HepG2 (cell line): ENCODE results near the gene RRN3. TPM values are rescaled to one million over a fixed set of nuclear protein-coding genes. Genes with fewer than 3 reads are reported as not detected.
A peak's percentile ranks its signal among the peaks of the same experiment; 100 is the strongest.

Experiments
- ATAC-seq: fragments of 200-7000 bp; cut with Tn5 transposase; 3 replicates; pipeline ENCODE4 v1.9.1; 2020; ENCODE audit warnings: mild to moderate bottlenecking, moderate library complexity
- BruUV-seq: library from RNA; stranded (reverse); fragments of 400-500 nt; replicated peaks from 2 replicates; lab custom pipeline; 2021; lab: Mats Ljungman, UMichigan
- CTCF ChIA-PET: fragments of 300-600 bp; formaldehyde crosslinking; extraction: SDS; loops from one replicate; lab custom pipeline; 2021; ENCODE audit warnings: low total read pairs, inconsistent platforms, low intra/inter-chr PET ratio; lab: Yijun Ruan, JAX
- POLR2A ChIA-PET: fragments of 350-600 bp; sonication (Branson Sonifier 250); formaldehyde crosslinking; loops from one replicate; lab custom pipeline; 2020; ENCODE audit warnings: antibody characterized with exemption, inconsistent platforms; lab: Yijun Ruan, JAX
- DNase-seq: peaks from one replicate; pipeline ENCODE4 v3.0.0-alpha.2; 2015; ENCODE audit warnings: low spot score
- FAIRE-seq: peaks from 3 replicates; lab custom pipeline; 2011; peaks lifted over from hg19 to GRCh38; lab: Jason Lieb, UNC
- H2AFZ ChIP-seq: one replicate; pipeline ENCODE4 v1.6.1; 2011; ENCODE audit warnings: low read length, inconsistent platforms
- H3K27ac ChIP-seq: fragments of 300-600 bp; 3 replicates; pipeline ENCODE4 v1.8.0; 2011; ENCODE audit warnings: mixed run types, mild to moderate bottlenecking, mixed read lengths, low read length, inconsistent platforms; ENCODE audit not compliant: insufficient read depth; ENCODE audit errors: extremely low read length
- H3K27me3 ChIP-seq, 2 experiments: fragments of 200-600 bp in 1 of 2; 2 replicates in 1 of 2; 3 replicates in 1 of 2; pipeline versions ENCODE4 v1.6.0 to v1.8.0; 2011; ENCODE audit warnings: low read length in 2 of 2, mild to moderate bottlenecking in 2 of 2, moderate library complexity in 2 of 2, inconsistent platforms in 1 of 2; ENCODE audit not compliant: insufficient read depth in 2 of 2, control insufficient read depth in 1 of 2
- H3K36me3 ChIP-seq, 2 experiments: fragments of 200-600 bp in 1 of 2; replicated peaks in 1 of 2; 2 replicates in 1 of 2; 3 replicates in 1 of 2; pipeline versions ENCODE4 v1.5.1 to v1.8.0; 2011; ENCODE audit warnings: low read length in 2 of 2, inconsistent platforms in 1 of 2; ENCODE audit not compliant: insufficient read depth in 2 of 2, control insufficient read depth in 1 of 2
- H3K4me1 ChIP-seq: 2 replicates; pipeline ENCODE4 v1.5.1; 2012; ENCODE audit warnings: low read length, inconsistent platforms; ENCODE audit not compliant: insufficient read depth
- H3K4me2 ChIP-seq: 2 replicates; pipeline ENCODE4 v1.6.0; 2011; ENCODE audit warnings: low read depth, low read length, inconsistent platforms
- H3K4me3 ChIP-seq, 3 experiments: fragments of 200-600 bp in 1 of 3; sonication (generic), shearing (Covaris generic) in 1 of 3; replicated peaks in 1 of 3; 2 replicates each; pipeline ENCODE4 v1.5.1; 2011 to 2016; ENCODE audit warnings: low read length in 3 of 3, inconsistent platforms in 2 of 3, low read depth in 2 of 3, mild to moderate bottlenecking in 2 of 3, control low read depth in 1 of 3, mixed read lengths in 1 of 3; ENCODE audit not compliant: insufficient read depth in 1 of 3
- H3K79me2 ChIP-seq: one replicate; pipeline ENCODE4 v1.6.1; 2011; ENCODE audit warnings: low read length, inconsistent platforms; ENCODE audit not compliant: insufficient read depth
- H3K9ac ChIP-seq: 2 replicates; pipeline ENCODE4 v1.6.0; 2011; ENCODE audit warnings: mild to moderate bottlenecking, low read depth, low read length, inconsistent platforms; ENCODE audit not compliant: insufficient read depth
- H3K9me3 ChIP-seq: 2 replicates; pipeline ENCODE4 v1.5.1; 2012; ENCODE audit warnings: mild to moderate bottlenecking, low read length
- H4K20me1 ChIP-seq: 2 replicates; pipeline ENCODE4 v1.6.0; 2011; ENCODE audit warnings: inconsistent platforms, mild to moderate bottlenecking, low read length, moderate library complexity; ENCODE audit not compliant: insufficient read depth
- ASH2L ChIP-seq: fragments of 300-600, 200-600 bp; sonication (generic); IDR thresholded peaks from 2 replicates; pipeline ENCODE4 v1.7.0; 2017; ENCODE audit warnings: low read depth, mild to moderate bottlenecking, moderate library complexity, mixed read lengths, low read length; ENCODE audit not compliant: insufficient read length
- HMGXB4 ChIP-seq, 2 experiments: sonication (generic) in 1 of 2; formaldehyde crosslinking in 1 of 2; IDR thresholded peaks; 2 replicates each; pipeline versions ENCODE4 v1.4.0 to v1.6.1; 2018 to 2020; ENCODE audit warnings: missing genetic modification reagents in 2 of 2, borderline replicate concordance in 1 of 2, low read depth in 1 of 2, mild to moderate bottlenecking in 1 of 2, missing biosample characterization in 1 of 2
- MTERF4 ChIP-seq: sonication (generic); formaldehyde crosslinking; IDR thresholded peaks from 2 replicates; pipeline ENCODE4 v1.8.0; 2023; ENCODE audit warnings: mild to moderate bottlenecking, missing genetic modification reagents
- PRMT3 ChIP-seq: sonication (generic); formaldehyde crosslinking; IDR thresholded peaks from 2 replicates; pipeline ENCODE4 v1.8.1; 2022; ENCODE audit warnings: low read depth, mild to moderate bottlenecking, moderate library complexity, missing genetic modification reagents, borderline replicate concordance
- SNAPC4 ChIP-seq: sonication (generic); formaldehyde crosslinking; IDR thresholded peaks from 2 replicates; pipeline ENCODE4 v1.4.0; 2020; ENCODE audit warnings: mild to moderate bottlenecking, missing genetic modification reagents
- TEAD3 ChIP-seq: optimal IDR thresholded peaks from 2 replicates; pipeline ENCODE3; 2016; ENCODE audit warnings: borderline replicate concordance
- ZFP82 ChIP-seq: sonication (generic); formaldehyde crosslinking; IDR thresholded peaks from 2 replicates; pipeline ENCODE4 v1.5.1; 2020; ENCODE audit warnings: mild to moderate bottlenecking, missing genetic modification reagents, borderline replicate concordance
- ZKSCAN5 ChIP-seq: sonication (generic); formaldehyde crosslinking; IDR thresholded peaks from 2 replicates; pipeline ENCODE4 v1.5.1; 2020; ENCODE audit warnings: mild to moderate bottlenecking, missing genetic modification reagents
- ZNF414 ChIP-seq: sonication (generic); formaldehyde crosslinking; IDR thresholded peaks from 2 replicates; pipeline ENCODE4 v1.5.0; 2020; ENCODE audit warnings: missing genetic modification reagents
- WGBS: methylation state at CpG from one replicate; pipeline ENCODE4 v1.1.6; 2017; ENCODE audit warnings: low lambda C conversion rate; 5-methylcytosine and 5-hydroxymethylcytosine counted together
- in situ Hi-C: cut with HindIII; loops from 2 replicates; pipeline ENCODE4 v1.10.0; 2017; ENCODE audit warnings: low pct_unique_long_range_greater_than_20kb; ENCODE audit not compliant: extremely low pct_ligation_motif_present
- intact Hi-C: fragments of 100-400 bp; cut with micrococcal nuclease; formaldehyde crosslinking; loops from one replicate; pipeline ENCODE4 v1.10.0; 2022; ENCODE audit not compliant: unreplicated experiment
- polyA plus RNA-seq, 8 experiments: library from polyadenylated mRNA; depleted of rRNA in 3 of 8; stranded (reverse) in 7 of 8; unstranded in 1 of 8; fragments of >200 nt; fragmentation: Illumina TruSeq in 4 of 8; extraction: Trizol in 4 of 8; gene quantifications; 2 replicates each; pipeline versions ENCODE4 v1.2.1 to v1.2.3, GENCODE V29; 2011 to 2016; ENCODE audit warnings: low read depth in 4 of 8, missing spikeins in 1 of 8, mixed read lengths in 1 of 8; ENCODE audit not compliant: insufficient read depth in 1 of 8
- total RNA-seq, 5 experiments: library from RNA; depleted of rRNA; stranded (reverse); fragments of >200 nt; fragmentation: Illumina TruSeq; extraction: Trizol; gene quantifications; 2 replicates each; pipeline ENCODE4 v1.2.3, GENCODE V29; 2016; ENCODE audit warnings: low read depth in 1 of 5

RRN3 gene
- total and polyA plus RNA-seq, 2 of the 13 experiments (the other 11 are each of a cell fraction or from before 2014, with no cell fraction given), result 45.8 to 67.0 TPM

- H3K4me2 ChIP-seq, result peak overlapping the region; percentile 96
- peak overlapping the region; percentile 33 to 59 (median 53) for H3K4me3 ChIP-seq
- no TSS peak for BruUV-seq
- peaks cover 50% of the 10 kb centered on the region for H3K79me2 ChIP-seq
- no peaks in the 10 kb centered on the region for H3K36me3 ChIP-seq
- H3K9ac ChIP-seq, result peak overlapping the region; percentile 59
- peak overlapping the region; percentile 71 for H3K27ac ChIP-seq
- ATAC-seq (peak; percentile 1), DNase-seq (no peak), FAIRE-seq (no peak)
- intact Hi-C loops (no loop called here), in situ Hi-C loops (loop anchor here (25.0 kb wide), 1 partner anchor 166 kb away; no protein-coding TSS in a partner anchor)
- no peaks in the 10 kb centered on the region; a peak in 1 of 5 replicates for H3K27me3 ChIP-seq
- no peaks in the 10 kb centered on the region for H3K9me3 ChIP-seq
- 27% methylated on average over 10 of the region's 10 CpGs for WGBS
- ChIA-PET CTCF (no interaction called here), POLR2A (interaction anchor here (0.6 to 2.3 kb wide), 7 partner anchors 9 to 1082 kb away, joined by 3 to 13 read pairs (median 3); partner anchors contain the start of genes MARF1 and RRN3)
- H2AFZ ChIP-seq, result no peak overlapping the region
- no peaks in the 10 kb centered on the region for H4K20me1 ChIP-seq
- peaks cover 60% of the 10 kb centered on the region for H3K4me1 ChIP-seq
- TF ChIP-seq SNAPC4 (CRISPR knock-in tag) (no peak), MTERF4 (no peak), HMGXB4 (CRISPR knock-in tag; IDR thresholded peaks at IDR 0.05; ENCODE audit: borderline replicate concordance in 1 of 2, low read depth in 1 of 2) (peak in 1 of 2 experiments; percentile 11; a peak in 3 of 4 replicates), ZFP82 (CRISPR knock-in tag) (no peak), ASH2L (no peak), PRMT3 (no peak), TEAD3 (peak; percentile 18), ZNF414 (no peak), ZKSCAN5 (CRISPR knock-in tag) (no peak)
Observed at GRCh38 chr16:15052747-15053476, 41.2 kb downstream of the RRN3 start.
